Esophagus squamous epithelium (tissue), 5 donors: ENCODE measurements around the gene TEX44. TPM values are rescaled to one million over a fixed set of nuclear protein-coding genes. Genes with fewer than 3 reads are reported as not detected.
A peak's percentile ranks its signal among the peaks of the same experiment; 100 is the strongest.

ENCODE experiments used
- DNase-seq: peaks from one replicate; lab custom pipeline; 2025; lab: John Stamatoyannopoulos, UW
- H3K27ac ChIP-seq, 4 donors: fragments of 200-600 bp; sonication (generic); one replicate each; pipeline ENCODE4 v1.5.1; 2016 to 2019; ENCODE audit warnings: mild to moderate bottlenecking in 1 of 4
- H3K27me3 ChIP-seq, 4 donors: fragments of 200-600 bp; sonication (generic); 1 replicate in 3 of 4; 2 replicates in 1 of 4; pipeline versions ENCODE4 v1.5.1 to v1.6.0; 2017 to 2021; ENCODE audit warnings: antibody characterized with exemption in 1 of 4
- H3K36me3 ChIP-seq, 3 donors: fragments of 200-600 bp; sonication (generic); one replicate each; pipeline ENCODE4 v1.5.1; 2016 to 2019
- H3K4me1 ChIP-seq, 3 donors: fragments of 200-600 bp; sonication (generic); one replicate each; pipeline ENCODE4 v1.5.1; 2017 to 2019
- H3K4me3 ChIP-seq, 4 donors: fragments of 200-600 bp; sonication (generic); 1 replicate in 3 of 4; 2 replicates in 1 of 4; pipeline ENCODE4 v1.5.1; 2016 to 2019; ENCODE audit warnings: mild to moderate bottlenecking in 2 of 4, moderate library complexity in 1 of 4
- H3K9me3 ChIP-seq, 3 donors: fragments of 200-600 bp; sonication (generic); one replicate each; pipeline ENCODE4 v1.5.1; 2016 to 2019
- CTCF ChIP-seq, 6 experiments: fragments of 450-650 bp in 4 of 6; fragments of 200-600 bp in 2 of 6; sonication (generic) in 2 of 6; IDR thresholded peaks; one replicate each; pipeline ENCODE4 v1.5.1; 2016 to 2019; ENCODE audit warnings: antibody characterized with exemption in 6 of 6, mild to moderate bottlenecking in 4 of 6, moderate library complexity in 4 of 6
- POLR2A ChIP-seq, 4 donors: fragments of 450-650 bp; IDR thresholded peaks; one replicate each; pipeline ENCODE4 v1.6.1; 2017; ENCODE audit warnings: antibody characterized with exemption in 4 of 4, mild to moderate bottlenecking in 4 of 4, moderate library complexity in 3 of 4
- WGBS, 2 donors: methylation state at CpG; one replicate each; pipeline ENCODE4 v1.1.5; 2018; 5-methylcytosine and 5-hydroxymethylcytosine counted together
- intact Hi-C: fragments of 100-400 bp; cut with DNase I; formaldehyde crosslinking; loops from one replicate; pipeline ENCODE4 v1.15.0; 2022
- total RNA-seq, 4 donors: library from RNA; depleted of rRNA; stranded (reverse); fragments of >200 nt; gene quantifications; one replicate each; pipeline ENCODE4 v1.1.0, GENCODE V29; 2016
- donor health status: DM: yes; HTN: yes; CAD: no.

Gene TEX44
- total RNA-seq = not detected

- intact Hi-C loops = no loop called here
- H3K4me3 ChIP-seq = no peak within 1 kb of the TSS
- DNase-seq = no peak
- H3K27ac ChIP-seq = no peak within 1 kb of the TSS
- H3K36me3 ChIP-seq = no peaks in the 10 kb centered on the region
- H3K27me3 ChIP-seq = no peaks in the 10 kb centered on the region
- WGBS, 2 donors = 83 to 87% methylated on average over 3 to 5 of the region's 6 CpGs
- peaks cover 5 to 33% (median 10%) of the 10 kb centered on the region in 3 donors for H3K4me1 ChIP-seq
- H3K9me3 ChIP-seq = no peaks in the 10 kb centered on the region
- TF ChIP-seq POLR2A (IDR thresholded peaks at IDR 0.05) = no peak
- TF ChIP-seq CTCF (IDR thresholded peaks at IDR 0.05) = no peak
Observed at GRCh38 chr2:231592636-231593145, at the start of gene TEX44. Gene TEX44, plus strand, starts transcription at chr2:231592864. Its CDS starts 88 bp downstream, at chr2:231592952.

- intact Hi-C loops = no loop called here
- DNase-seq = no peak
- peak overlapping the region in 3 of 4 donors; percentile 5 to 56 (median 54) for H3K27ac ChIP-seq
Observed at GRCh38 chr2:231545105-231545902, 47.4 kb upstream of the TEX44 start.

GRCh38 chr2:231546014-231546715, 46.5 kb upstream of the TEX44 start:
- Histone ChIP-seq H3K36me3 (no peaks in the 10 kb centered on the region), H3K4me3 (no peak overlapping the region), H3K4me1 (peaks cover 5 to 24% (median 5%) of the 10 kb centered on the region in 3 donors), H3K27ac (peak overlapping the region in 1 of 4 donors; percentile 54), H3K9me3 (peaks cover 0 to 11% (median 3%) of the 10 kb centered on the region in 3 donors), H3K27me3 (peaks cover 0 to 12% (median 0%) of the 10 kb centered on the region in 4 donors)
- WGBS, 2 donors = 77 to 79% methylated on average over 11 to 13 of the region's 13 CpGs
- no peak for DNase-seq
- no peak for TF ChIP-seq CTCF (IDR thresholded peaks at IDR 0.05)
- no peak for TF ChIP-seq POLR2A (IDR thresholded peaks at IDR 0.05)
- intact Hi-C loops = no loop called here

More at GRCh38 chr2:231545105-231545902, 47.4 kb upstream of the TEX44 start:
- 30 to 45% methylated on average over 12 of the region's 14 CpGs for WGBS, 2 donors
- Histone ChIP-seq H3K9me3 (peaks cover 0 to 11% (median 3%) of the 10 kb centered on the region in 3 donors), H3K4me3 (no peak overlapping the region), H3K4me1 (peaks cover 5 to 24% (median 5%) of the 10 kb centered on the region in 3 donors), H3K36me3 (no peaks in the 10 kb centered on the region), H3K27me3 (peaks cover 0 to 13% (median 0%) of the 10 kb centered on the region in 4 donors)
- TF ChIP-seq CTCF (IDR thresholded peaks at IDR 0.05) (no peak), POLR2A (IDR thresholded peaks at IDR 0.05) (no peak)

GRCh38 chr2:231547315-231548110, 45.2 kb upstream of the TEX44 start:
- Histone ChIP-seq H3K27ac (no peak overlapping the region), H3K36me3 (no peaks in the 10 kb centered on the region), H3K4me1 (peaks cover 5 to 15% (median 5%) of the 10 kb centered on the region in 3 donors), H3K9me3 (peaks cover 0 to 14% (median 4%) of the 10 kb centered on the region in 3 donors), H3K27me3 (peaks cover 0 to 5% (median 0%) of the 10 kb centered on the region in 4 donors), H3K4me3 (no peak overlapping the region)
- no peak for DNase-seq
- TF ChIP-seq POLR2A (IDR thresholded peaks at IDR 0.05) (no peak), CTCF (IDR thresholded peaks at IDR 0.05) (no peak)
- WGBS, 2 donors = 89 to 95% methylated on average over 11 to 12 of the region's 12 CpGs
- intact Hi-C loops = no loop called here
